ENCODE measurements around the gene CAMK1G.

DNA sequence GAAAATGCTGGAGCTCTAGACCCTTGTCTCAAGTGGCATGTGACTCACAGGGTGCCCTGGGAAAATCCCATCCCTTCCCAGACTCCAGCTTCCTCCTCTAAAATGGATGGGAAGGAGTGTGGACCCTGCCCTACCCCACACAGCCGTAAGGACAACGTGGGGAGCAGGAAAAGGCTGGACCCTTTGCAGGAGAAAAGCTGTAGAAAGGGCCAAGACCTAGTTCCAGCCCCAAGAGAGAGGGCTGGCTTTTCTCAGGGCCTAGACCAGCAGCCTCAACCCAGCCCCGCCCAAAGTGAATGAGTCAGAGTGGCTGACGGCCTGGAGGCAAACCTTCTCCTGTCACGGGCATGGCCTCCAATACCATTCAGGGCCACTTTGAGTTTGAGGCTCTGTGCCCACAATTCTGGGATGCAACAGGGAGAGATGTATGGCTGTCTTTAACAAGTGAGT is 67.6 kb downstream of the CAMK1G start:
- TF ChIP-seq CTCF (IDR thresholded peaks at IDR 0.05) (no peak), POLR2A (IDR thresholded peaks at IDR 0.05) (no peak), EP300 (IDR thresholded peaks at IDR 0.05) (no peak)

Measured in ovary (tissue), 3 donors.